MCF 10A (cell line): ENCODE results near the gene CYP2J2. TPM values are rescaled to one million over a fixed set of nuclear protein-coding genes. Genes with fewer than 3 reads are reported as not detected.

Experiments
- BruUV-seq: library from RNA; stranded (reverse); fragments of 400-500 nt; replicated peaks from 2 replicates; lab custom pipeline; 2021; lab: Mats Ljungman, UMichigan
- CTCF ChIA-PET: fragments of 300-600 bp; sonication (Branson Sonifier 250); formaldehyde crosslinking; extraction: SDS; loops from one replicate; lab custom pipeline; 2021; ENCODE audit warnings: antibody characterized with exemption, inconsistent platforms; lab: Yijun Ruan, JAX
- POLR2A ChIA-PET: fragments of 300-600, 350-650 bp; sonication (Branson Sonifier 250); formaldehyde crosslinking; extraction: SDS; loops from one replicate; lab custom pipeline; 2020; ENCODE audit warnings: antibody characterized with exemption, inconsistent platforms; lab: Yijun Ruan, JAX
- DNase-seq: peaks from one replicate; pipeline ENCODE4 v3.0.0-alpha.2; 2018; ENCODE audit not compliant: unreplicated experiment
- H3K27ac Mint-ChIP-seq: one replicate; pipeline ENCODE4 v1.8.0; 2022; ENCODE audit warnings: mild to moderate bottlenecking, low read depth, mixed read lengths; ENCODE audit not compliant: unreplicated experiment
- H3K27me3 Mint-ChIP-seq: one replicate; pipeline ENCODE4 v1.8.0; 2022; ENCODE audit warnings: mixed read lengths; ENCODE audit not compliant: insufficient read depth, unreplicated experiment
- H3K36me3 Mint-ChIP-seq: one replicate; pipeline ENCODE4 v1.8.0; 2022; ENCODE audit warnings: mild to moderate bottlenecking, moderate library complexity, mixed read lengths; ENCODE audit not compliant: insufficient read depth, unreplicated experiment
- H3K4me1 Mint-ChIP-seq: one replicate; pipeline ENCODE4 v1.8.0; 2022; ENCODE audit warnings: mixed read lengths; ENCODE audit not compliant: insufficient read depth, unreplicated experiment
- H3K4me3 Mint-ChIP-seq: one replicate; pipeline ENCODE4 v1.8.0; 2022; ENCODE audit warnings: mild to moderate bottlenecking, moderate library complexity, mixed read lengths; ENCODE audit not compliant: unreplicated experiment
- H3K9me3 Mint-ChIP-seq: one replicate; pipeline ENCODE4 v1.8.0; 2022; ENCODE audit warnings: mixed read lengths; ENCODE audit not compliant: unreplicated experiment
- CTCF ChIP-seq: fragments of 200-600 bp; IDR thresholded peaks from one replicate; pipeline ENCODE4 v1.8.0; 2022; ENCODE audit warnings: antibody characterized with exemption, mild to moderate bottlenecking; ENCODE audit not compliant: unreplicated experiment
- intact Hi-C: fragments of 100-400 bp; cut with micrococcal nuclease; formaldehyde crosslinking; loops from 2 replicates; pipeline ENCODE4 v1.14.1; 2022
- total RNA-seq: library from RNA; stranded (reverse); gene quantifications from 2 replicates; pipeline ENCODE4 v1.2.3, GENCODE V29; 2022

CYP2J2 gene
- total RNA-seq, 1 experiment from 2014 or later, result 0.42 TPM

- Mint-ChIP-seq H3K9me3 (no peaks in the 10 kb centered on the region), H3K4me3 (no peak overlapping the region), H3K4me1 (peaks cover 6% of the 10 kb centered on the region), H3K27me3 (peaks cover 13% of the 10 kb centered on the region), H3K27ac (no peak overlapping the region), H3K36me3 (no peaks in the 10 kb centered on the region)
- no peak for DNase-seq
- POLR2A ChIA-PET, result no interaction called here
- no peak for TF ChIP-seq CTCF
- intact Hi-C loops, result no loop called here
- CTCF ChIA-PET, result interaction anchor here (0.9 to 4.6 kb wide), 12 partner anchors 9 to 128 kb away, joined by 3 to 66 read pairs (median 6); no protein-coding TSS in a partner anchor
- no TSS peak for BruUV-seq
Observed at GRCh38 chr1:59901770-59902388, 24.7 kb downstream of the CYP2J2 start.

- BruUV-seq, result no TSS peak
- ChIA-PET CTCF (interaction anchor here (1.2 to 4.6 kb wide), 5 partner anchors 10 to 49 kb away, joined by 3 to 66 read pairs (median 4); no protein-coding TSS in a partner anchor), POLR2A (no interaction called here)
- Mint-ChIP-seq H3K27ac (no peak overlapping the region), H3K9me3 (no peaks in the 10 kb centered on the region), H3K4me1 (peaks cover 6% of the 10 kb centered on the region), H3K4me3 (no peak overlapping the region), H3K27me3 (peaks cover 13% of the 10 kb centered on the region), H3K36me3 (no peaks in the 10 kb centered on the region)
- peak; percentile 32 for DNase-seq
- no peak for TF ChIP-seq CTCF
- intact Hi-C loops, result no loop called here
Observed at GRCh38 chr1:59900640-59901039, 25.9 kb downstream of the CYP2J2 start.

GRCh38 chr1:59898927-59899326 is 27.6 kb downstream of the CYP2J2 start:
- H3K4me1 Mint-ChIP-seq, result peaks cover 6% of the 10 kb centered on the region
- no TSS peak for BruUV-seq
- TF ChIP-seq CTCF, result no peak
- H3K27ac Mint-ChIP-seq, result no peak overlapping the region
- POLR2A ChIA-PET, result no interaction called here
- no peaks in the 10 kb centered on the region for H3K9me3 Mint-ChIP-seq
- H3K36me3 Mint-ChIP-seq, result no peaks in the 10 kb centered on the region
- CTCF ChIA-PET, result interaction anchor here (0.6 to 1.9 kb wide), 3 partner anchors 18 to 129 kb away, joined by 3 to 5 read pairs (median 5); no protein-coding TSS in a partner anchor
- peak; percentile 2 for DNase-seq
- intact Hi-C loops, result no loop called here
- no peak overlapping the region for H3K4me3 Mint-ChIP-seq
- H3K27me3 Mint-ChIP-seq, result peaks cover 13% of the 10 kb centered on the region

- no peaks in the 10 kb centered on the region for H3K36me3 Mint-ChIP-seq
- H3K27me3 Mint-ChIP-seq, result peaks cover 10% of the 10 kb centered on the region
- H3K4me3 Mint-ChIP-seq, result no peak overlapping the region
- no peak for TF ChIP-seq CTCF
- BruUV-seq, result no TSS peak
- POLR2A ChIA-PET, result no interaction called here
- DNase-seq, result no peak
- H3K9me3 Mint-ChIP-seq, result no peaks in the 10 kb centered on the region
- no peaks in the 10 kb centered on the region for H3K4me1 Mint-ChIP-seq
- CTCF ChIA-PET, result interaction anchor here (0.9 to 1.9 kb wide), 2 partner anchors 17 to 50 kb away, joined by 4 to 5 read pairs; no protein-coding TSS in a partner anchor
- intact Hi-C loops, result no loop called here
- no peak overlapping the region for H3K27ac Mint-ChIP-seq
Observed at GRCh38 chr1:59897165-59897564, 29.4 kb downstream of the CYP2J2 start.
